GM10266 (cell line): ENCODE results near the gene PXYLP1.

Experiments used
- DNase-seq: peaks from one replicate; pipeline ENCODE4 v3.0.0; 2012; ENCODE audit errors: extremely low spot score
- CTCF ChIP-seq: IDR thresholded peaks from 2 replicates; pipeline ENCODE4 v1.5.1; 2012; ENCODE audit warnings: mild to moderate bottlenecking, low read depth; ENCODE audit not compliant: control insufficient read depth, insufficient read depth; ENCODE audit errors: missing control alignments

Gene PXYLP1

GRCh38 chr3:141235661-141236171 lies 4.1 kb downstream of the PXYLP1 start:
- no peak for TF ChIP-seq CTCF

GRCh38 chr3:141236361-141236760 lies 4.7 kb downstream of the PXYLP1 start:
- no peak for TF ChIP-seq CTCF
- DNase-seq, result no peak

More at GRCh38 chr3:141235661-141236171, 4.1 kb downstream of the PXYLP1 start:
- DNase-seq, result no peak

GRCh38 chr3:141237701-141238521 lies 6.3 kb downstream of the PXYLP1 start:
- no peak for TF ChIP-seq CTCF

GRCh38 chr3:141239511-141240281 lies 8.1 kb downstream of the PXYLP1 start:
- DNase-seq, result no peak
- no peak for TF ChIP-seq CTCF

More at GRCh38 chr3:141237701-141238521, 6.3 kb downstream of the PXYLP1 start:
- DNase-seq, result no peak

- no peak for DNase-seq
- TF ChIP-seq CTCF, result no peak
Observed at GRCh38 chr3:141240286-141240685, 8.7 kb downstream of the PXYLP1 start.

GRCh38 chr3:141240687-141241615 lies 9.3 kb downstream of the PXYLP1 start:
- no peak for TF ChIP-seq CTCF
- DNase-seq, result no peak
